ENCODE data around the gene TOP2B. TPM values are rescaled to one million over a fixed set of nuclear protein-coding genes. Genes with fewer than 3 reads are reported as not detected.

The TOP2B gene
- polyA plus RNA-seq, 1 of the 3 experiments (the other 2 are of a cell fraction) = 20.4 TPM

- CTCF ChIA-PET = interaction anchor here (1.4 to 2.3 kb wide), 4 partner anchors 9 to 137 kb away, joined by 3 to 15 read pairs (median 4); no protein-coding TSS in a partner anchor
- no peaks in the 10 kb centered on the region for H3K79me2 ChIP-seq (ENCODE audit: insufficient read depth)
- WGBS (ENCODE audit: low lambda C conversion rate) = 90% methylated on average over 11 of the region's 14 CpGs
These were observed 79.1 kb downstream of the TOP2B start for GRCh38 chr3:25585361-25586166.

GRCh38 chr3:25584011-25584789 is 80.5 kb downstream of the TOP2B start:
- Histone ChIP-seq H3K4me3 (ENCODE audit: low read depth in 2 of 2, low read length in 1 of 2) (no peak overlapping the region), H3K79me2 (ENCODE audit: insufficient read depth) (no peaks in the 10 kb centered on the region), H3K27ac (ENCODE audit: low read depth in 2 of 2, low read length in 1 of 2) (no peak overlapping the region), H3K27me3 (ENCODE audit: insufficient read depth) (no peaks in the 10 kb centered on the region), H3K9me3 (no peaks in the 10 kb centered on the region), H4K20me1 (ENCODE audit: insufficient read depth) (no peaks in the 10 kb centered on the region), H3K9me2 (no peaks in the 10 kb centered on the region), H3K4me2 (no peak overlapping the region), H3K4me1 (ENCODE audit: control insufficient read depth in 1 of 2, insufficient read depth in 2 of 2, low read depth in 1 of 2, low read length in 1 of 2) (peaks cover 14 to 15% of the 10 kb centered on the region in 2 experiments; a peak in 2 of 4 replicates), H2AFZ (ENCODE audit: low read depth) (no peak overlapping the region), H3F3A (replicated peaks; ENCODE audit: insufficient read depth) (peaks cover 19% of the 10 kb centered on the region), H3K9ac (no peak overlapping the region), H3K36me3 (replicated peaks in 1 of 2; ENCODE audit: control insufficient read depth in 1 of 2, insufficient read depth in 2 of 2, low read length in 1 of 2) (no peaks in the 10 kb centered on the region)
- ChIA-PET POLR2A (no interaction called here), CTCF (interaction anchor here (1.4 to 2.3 kb wide), 2 partner anchors 11 to 135 kb away, joined by 3 to 15 read pairs; no protein-coding TSS in a partner anchor)
- WGBS (ENCODE audit: low lambda C conversion rate) = 92% methylated on average over 16 of the region's 17 CpGs
- DNase-seq = no peak
- TF ChIP-seq REST (IDR thresholded peaks at IDR 0.05; ENCODE audit: low read depth, low read length) (no peak), YY1 (IDR thresholded peaks at IDR 0.05; ENCODE audit: low read depth) (no peak), JUND (IDR thresholded peaks at IDR 0.05) (no peak), MAX (IDR thresholded peaks at IDR 0.05; ENCODE audit: low read depth) (no peak), POLR2AphosphoS5 (IDR thresholded peaks at IDR 0.05; ENCODE audit: low read depth, low read length) (no peak), GABPA (IDR thresholded peaks at IDR 0.05; ENCODE audit: low read depth) (no peak), SMC3 (IDR thresholded peaks at IDR 0.05; ENCODE audit: low read depth, low read length) (no peak), EP300 (IDR thresholded peaks at IDR 0.05; ENCODE audit: borderline replicate concordance in 1 of 2, low read depth in 1 of 2, low read length in 1 of 2) (no peak), ZBTB33 (IDR thresholded peaks at IDR 0.05; ENCODE audit: borderline replicate concordance, low read depth) (no peak), TAF1 (IDR thresholded peaks at IDR 0.05; ENCODE audit: borderline replicate concordance, low read depth, low read length) (no peak), MXI1 (IDR thresholded peaks at IDR 0.05; ENCODE audit: low read depth, low read length) (no peak), SIN3A (IDR thresholded peaks at IDR 0.05; ENCODE audit: borderline replicate concordance, low read depth, low read length) (no peak), TCF12 (IDR thresholded peaks at IDR 0.05) (no peak), CTCF (IDR thresholded peaks at IDR 0.05) (no peak)

More at GRCh38 chr3:25585361-25586166, 79.1 kb downstream of the TOP2B start:
- Histone ChIP-seq H4K20me1 (ENCODE audit: insufficient read depth) (no peaks in the 10 kb centered on the region), H3K9me2 (no peaks in the 10 kb centered on the region), H3K27ac (ENCODE audit: low read depth in 2 of 2, low read length in 1 of 2) (no peak overlapping the region), H3K4me2 (no peak overlapping the region), H3K4me1 (ENCODE audit: control insufficient read depth in 1 of 2, insufficient read depth in 2 of 2, low read depth in 1 of 2, low read length in 1 of 2) (peaks cover 10 to 15% of the 10 kb centered on the region in 2 experiments; a peak in 2 of 4 replicates), H3K36me3 (replicated peaks in 1 of 2; ENCODE audit: control insufficient read depth in 1 of 2, insufficient read depth in 2 of 2, low read length in 1 of 2) (no peaks in the 10 kb centered on the region), H2AFZ (ENCODE audit: low read depth) (no peak overlapping the region), H3K27me3 (ENCODE audit: insufficient read depth) (no peaks in the 10 kb centered on the region), H3F3A (replicated peaks; ENCODE audit: insufficient read depth) (peaks cover 16% of the 10 kb centered on the region), H3K9me3 (no peaks in the 10 kb centered on the region), H3K4me3 (ENCODE audit: low read depth in 2 of 2, low read length in 1 of 2) (no peak overlapping the region), H3K9ac (no peak overlapping the region)
- POLR2A ChIA-PET = no interaction called here
- DNase-seq = no peak
- no peak for TF ChIP-seq USF1 (IDR thresholded peaks at IDR 0.05; ENCODE audit: borderline replicate concordance, low read depth)

Measured in SK-N-SH (cell line).